ENCODE results near the gene RBM26.
"Not testable (repeated sequence)": the region's sequence is repeated elsewhere in the genome, so short reads cannot be mapped to it uniquely, and the experiment has no call there.

RBM26 gene

GRCh38 chr13:79386125-79386826 lies 19.8 kb downstream of the RBM26 start:
- DNase-seq, result no peak

- DNase-seq, result peak; percentile 10
These were observed 20.4 kb downstream of the RBM26 start for GRCh38 chr13:79385694-79386093.

GRCh38 chr13:79384022-79384610 lies 21.9 kb downstream of the RBM26 start:
- DNase-seq, result no peak

DNA sequence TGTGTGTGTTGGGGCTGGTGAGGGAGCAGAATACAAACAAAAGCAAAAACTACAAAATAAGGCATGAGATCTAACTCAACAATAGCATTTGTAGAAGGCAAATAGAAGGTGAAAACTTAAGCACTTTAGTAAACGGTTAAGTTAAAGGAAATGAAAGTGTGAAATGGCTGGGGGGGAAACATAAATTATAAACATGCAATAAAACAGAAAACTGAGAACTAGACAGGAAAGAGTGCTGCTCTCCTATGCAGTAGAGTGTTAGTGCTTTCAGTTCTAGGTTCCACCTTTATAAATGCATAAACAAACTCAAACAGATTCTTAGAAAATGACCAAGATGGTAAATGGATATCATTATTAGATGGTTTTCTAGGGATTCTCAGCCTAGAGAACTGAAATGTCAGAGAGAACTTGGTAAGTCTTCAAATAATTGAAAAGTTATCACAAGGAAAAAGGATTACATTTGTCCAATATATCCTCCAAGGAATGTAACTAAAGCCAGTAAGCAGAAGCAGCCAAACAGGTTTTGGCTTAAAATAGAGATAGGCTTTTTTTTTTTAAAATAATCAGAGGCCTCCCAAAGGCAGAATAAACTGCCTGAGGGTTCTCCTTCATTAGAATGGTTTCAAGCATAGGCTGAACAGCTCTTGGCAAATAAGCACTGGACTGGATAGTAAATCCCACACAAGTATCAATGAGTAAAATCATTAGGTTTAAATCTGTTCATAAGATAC lies 23.3 kb downstream of the RBM26 start:
- no peak for DNase-seq

DNA sequence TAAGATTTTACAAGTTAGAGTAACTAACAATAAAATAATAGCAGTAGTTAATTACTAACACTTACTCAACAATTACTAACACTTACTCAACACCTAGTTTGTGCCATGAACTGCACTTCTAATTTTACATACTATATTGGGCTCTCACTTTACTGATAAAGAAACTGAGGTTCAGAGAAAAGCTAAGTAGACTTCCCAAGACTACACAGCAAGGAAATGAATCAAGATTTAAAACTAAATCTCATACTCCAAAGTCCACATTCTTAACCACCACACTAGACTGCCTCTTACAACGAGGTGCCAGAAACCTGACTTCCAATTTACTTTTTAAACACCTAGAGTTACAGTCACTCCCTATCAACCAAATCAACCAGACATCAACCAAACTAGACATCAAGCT lies 25.1 kb downstream of the RBM26 start:
- no peak for DNase-seq

GRCh38 chr13:79379274-79379673 lies 26.8 kb downstream of the RBM26 start:
- DNase-seq, result no peak

- no peak for DNase-seq
These were observed 29.2 kb downstream of the RBM26 start for GRCh38 chr13:79376843-79377242.

GRCh38 chr13:79374578-79374977 lies 31.5 kb downstream of the RBM26 start:
- no peak for DNase-seq

DNA sequence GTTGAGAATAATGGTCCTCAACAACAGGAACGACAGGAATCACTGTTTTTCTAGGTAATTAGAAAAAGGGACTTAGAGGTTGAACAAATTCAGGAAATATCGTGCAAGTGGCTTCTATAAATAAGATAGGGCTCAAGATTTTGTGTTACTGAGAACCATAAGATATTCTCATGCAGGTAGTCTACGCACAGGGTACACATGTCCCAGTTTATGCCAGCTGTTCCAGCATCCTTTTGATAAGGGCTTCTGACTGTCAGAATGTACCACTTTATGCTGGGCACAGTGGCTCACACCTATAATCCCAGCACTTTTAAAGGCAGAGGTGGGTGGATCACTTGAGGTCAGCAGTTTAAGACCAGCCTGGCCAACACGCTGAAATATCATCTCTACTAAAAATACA lies 32.1 kb downstream of the RBM26 start:
- no peak for DNase-seq

DNA sequence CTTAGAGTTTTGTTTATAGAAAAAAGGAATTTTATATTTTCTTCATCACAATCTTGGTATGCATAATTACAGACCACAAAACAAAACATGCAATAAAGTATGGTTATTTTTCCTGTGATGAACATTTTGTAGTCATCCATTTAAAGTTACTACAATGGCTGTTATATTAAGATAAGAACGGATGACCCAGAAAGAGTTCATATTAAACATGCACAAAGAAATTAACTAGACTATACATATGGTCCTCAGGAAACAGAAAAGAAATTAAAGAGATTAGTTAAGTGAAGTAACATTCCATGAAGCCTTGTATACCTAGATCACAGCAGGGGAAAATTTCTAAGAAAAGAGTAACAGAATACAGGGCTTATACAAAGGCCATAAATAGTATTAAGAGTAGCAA lies 36.8 kb downstream of the RBM26 start:
- no peak for DNase-seq

- DNase-seq, result no peak
These were observed 40.1 kb downstream of the RBM26 start for GRCh38 chr13:79365981-79366380.

DNA sequence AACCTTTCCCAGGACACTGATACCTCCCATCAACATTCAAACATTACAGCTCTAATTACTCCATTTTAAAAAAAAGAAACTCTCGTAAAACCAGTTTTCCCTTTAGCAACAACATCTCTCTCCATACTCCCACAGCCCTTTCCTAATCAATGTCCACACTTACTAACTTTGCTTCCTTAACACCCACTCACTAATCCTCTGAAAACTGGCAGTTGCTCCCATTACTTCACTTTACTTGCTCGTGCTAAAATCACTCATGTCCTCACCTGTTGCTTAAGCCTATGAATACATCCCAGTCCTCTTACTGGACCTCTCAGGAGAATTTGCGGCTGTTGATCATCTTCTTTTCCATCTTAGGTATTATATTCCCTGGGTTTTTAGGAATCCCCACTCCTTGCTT lies 44.8 kb downstream of the RBM26 start:
- no peak for DNase-seq

- DNase-seq, result no peak
These were observed 46.0 kb downstream of the RBM26 start for GRCh38 chr13:79360095-79360494.

DNA sequence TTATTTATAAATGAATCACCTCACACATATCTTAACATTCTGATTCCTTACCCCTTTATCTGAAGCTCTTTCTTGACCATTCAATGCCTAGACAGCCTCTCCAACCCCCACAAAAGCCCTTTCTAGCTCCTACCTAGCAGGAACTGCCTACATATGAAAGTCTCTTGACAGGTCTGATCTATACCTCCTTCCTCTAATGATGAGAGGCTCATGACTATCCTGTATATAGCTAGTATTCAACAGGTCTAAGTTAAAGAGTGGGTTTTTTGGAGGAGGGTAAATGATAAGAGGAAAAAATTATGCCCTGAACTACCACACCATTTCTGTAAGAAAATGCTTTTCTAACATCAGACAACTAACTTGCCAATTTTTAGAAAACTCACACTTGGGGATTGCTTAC lies 47.0 kb downstream of the RBM26 start:
- no peak for DNase-seq

DNA sequence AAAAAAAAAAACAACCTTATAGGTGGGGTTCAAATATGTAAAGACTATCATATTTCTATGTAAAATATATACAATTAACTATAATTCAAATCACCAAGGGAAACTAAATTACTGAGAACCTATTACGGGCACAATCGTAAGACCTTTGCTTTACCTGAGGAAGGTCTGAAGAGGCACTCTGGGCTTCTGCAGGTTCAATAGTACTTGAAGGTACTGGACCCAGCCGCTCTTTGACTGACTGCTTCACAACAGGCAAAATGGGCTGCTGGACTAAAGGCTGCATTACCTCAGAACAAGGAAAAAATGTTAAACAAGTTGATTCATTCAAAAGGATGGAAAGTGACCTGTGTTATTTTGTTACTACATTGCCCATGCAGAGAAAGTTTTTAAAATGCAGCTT lies 51.8 kb downstream of the RBM26 start:
- DNase-seq, result no peak

DNA sequence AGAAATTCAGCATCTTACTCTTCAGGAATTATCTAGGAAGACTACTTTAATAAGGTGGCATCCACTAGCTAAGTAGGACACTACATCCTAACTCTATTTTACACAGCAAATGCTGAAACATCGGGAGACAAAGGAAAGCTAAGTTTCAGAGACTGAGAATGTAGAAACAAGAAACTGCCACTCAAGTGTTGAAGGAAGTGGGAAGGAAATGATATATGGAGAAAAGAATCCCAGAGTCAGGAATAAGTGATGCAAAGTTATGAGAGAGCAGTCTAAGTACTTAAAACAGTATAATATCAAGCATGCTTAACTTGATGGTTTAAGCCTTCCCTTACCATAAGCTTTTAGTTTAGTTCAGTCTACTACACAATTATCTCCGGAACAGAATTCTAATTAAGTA lies 52.4 kb downstream of the RBM26 start:
- DNase-seq, result no peak

GRCh38 chr13:79352107-79352506 lies 53.9 kb downstream of the RBM26 start:
- DNase-seq, result no peak

GRCh38 chr13:79349608-79350007 lies 56.4 kb downstream of the RBM26 start:
- DNase-seq, result not testable (repeated sequence)

- no peak for DNase-seq
These were observed 57.0 kb downstream of the RBM26 start for GRCh38 chr13:79349011-79349410.

DNA sequence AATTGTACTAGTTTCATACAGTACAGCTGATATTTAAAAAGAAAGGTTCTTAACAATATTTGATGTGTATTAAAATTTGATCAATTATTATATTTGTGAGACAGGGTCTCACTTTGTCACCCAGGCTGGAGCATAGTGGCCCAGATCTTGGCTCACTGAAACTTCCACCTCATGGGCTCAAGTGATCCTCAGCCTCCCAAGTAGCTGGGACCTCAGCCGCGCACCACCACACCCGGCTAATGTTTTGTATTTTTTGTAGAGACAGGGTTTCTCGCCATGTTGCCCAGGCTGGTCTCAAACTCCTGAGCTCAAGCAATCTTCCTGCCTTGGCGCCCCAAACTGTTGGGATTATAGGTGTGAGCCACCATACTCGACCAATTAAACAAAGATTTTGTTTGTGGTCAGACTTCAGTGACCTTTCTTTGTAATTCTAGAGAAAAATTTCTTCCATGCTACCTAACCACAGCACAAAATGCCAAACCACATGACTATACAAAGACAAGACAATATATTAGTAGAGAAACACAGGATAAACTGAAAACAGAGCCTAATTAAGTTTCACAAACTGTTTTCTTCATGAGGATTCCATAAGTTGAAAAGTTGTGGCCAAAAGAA lies 59.6 kb downstream of the RBM26 start:
- no peak for DNase-seq

- DNase-seq, result no peak
These were observed 64.9 kb downstream of the RBM26 start for GRCh38 chr13:79341202-79341601.

DNA sequence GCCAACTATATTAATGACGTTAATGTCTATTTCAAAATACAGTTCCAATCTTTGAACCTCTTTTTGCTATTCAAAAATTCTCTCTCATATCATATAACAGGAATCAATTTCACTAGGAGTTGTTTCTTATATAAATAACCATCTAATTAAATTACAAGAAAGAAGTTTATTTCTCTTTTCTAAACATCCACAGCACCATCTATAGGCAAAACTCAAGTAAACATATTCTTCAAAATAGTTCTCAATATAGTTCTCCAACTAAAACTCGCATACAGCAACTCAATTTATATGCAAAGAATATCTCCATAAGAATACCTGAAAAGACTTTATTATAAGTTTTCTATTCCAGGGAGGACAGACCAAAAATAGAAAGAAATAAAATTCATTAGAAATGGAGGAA lies 65.6 kb downstream of the RBM26 start:
- no peak for DNase-seq

GRCh38 chr13:79338343-79338742 lies 67.7 kb downstream of the RBM26 start:
- no peak for DNase-seq

GRCh38 chr13:79336966-79337365 lies 69.1 kb downstream of the RBM26 start:
- DNase-seq, result no peak
